Left lung (tissue), 10 donors: Measurements from ENCODE around the gene SMC3. TPM values are rescaled to one million over a fixed set of nuclear protein-coding genes. Genes with fewer than 3 reads are reported as not detected.

ENCODE experiments used
- ATAC-seq: fragments of 200-7000 bp; cut with Tn5 transposase; one replicate; pipeline ENCODE4 v1.9.1; 2020; ENCODE audit warnings: moderate library complexity
- DNase-seq, 4 donors: peaks; one replicate each; pipeline ENCODE4 v3.0.0-alpha.2; 2013 to 2020
- H3K27ac ChIP-seq, 2 donors: fragments of 200-600 bp; sonication (generic) in 1 of 2; one replicate each; pipeline versions ENCODE4 v1.5.0 to v1.8.0; 2020 to 2021
- H3K27me3 ChIP-seq, 2 donors: fragments of 200-600 bp; sonication (generic) in 1 of 2; one replicate each; pipeline versions ENCODE4 v1.5.0 to v1.8.0; 2020 to 2021
- H3K36me3 ChIP-seq, 2 donors: fragments of 200-600 bp; sonication (generic) in 1 of 2; one replicate each; pipeline versions ENCODE4 v1.5.0 to v1.8.0; 2020 to 2021
- H3K4me1 ChIP-seq, 2 donors: fragments of 200-600 bp; one replicate each; pipeline ENCODE4 v1.8.0; 2021
- H3K4me3 ChIP-seq, 2 donors: fragments of 200-600 bp; sonication (generic) in 1 of 2; one replicate each; pipeline versions ENCODE4 v1.5.0 to v1.8.0; 2020 to 2021; ENCODE audit warnings: mild to moderate bottlenecking in 1 of 2
- H3K9me3 ChIP-seq, 2 donors: fragments of 200-600 bp; sonication (generic) in 1 of 2; one replicate each; pipeline versions ENCODE4 v1.5.0 to v1.8.0; 2020 to 2021
- CTCF ChIP-seq, 2 donors: fragments of 200-600 bp; sonication (generic) in 1 of 2; IDR thresholded peaks; one replicate each; pipeline versions ENCODE4 v1.5.0 to v1.8.0; 2021; ENCODE audit warnings: antibody characterized with exemption in 2 of 2
- intact Hi-C, 2 donors: fragments of 100-400 bp; cut with DNase I; formaldehyde crosslinking; loops; one replicate each; pipeline versions ENCODE4 v1.11.2 to v1.14.2; 2022
- polyA plus RNA-seq, 6 donors: library from polyadenylated mRNA; unstranded; fragments of 120-200 nt; gene quantifications; one replicate each; pipeline ENCODE4 v1.2.1, GENCODE V29; 2013; ENCODE audit not compliant: insufficient read length in 6 of 6
- total RNA-seq, 2 donors: library from RNA; stranded (reverse); fragmentation: NEBNext Ultra II Directional; extraction: Animal tissue kit (Norgen Biotek cat#: 25700); gene quantifications; one replicate each; pipeline ENCODE4 v1.2.1, GENCODE V29; 2021
- donor health status: DM: no; HTN: yes; CAD: no.
- donor health status: DM: no; HTN: no; CAD: no.

The SMC3 gene
- total and polyA plus RNA-seq, 8 donors = 26.6 to 94.4 (median 77.6) TPM

GRCh38 chr10:110648692-110649346 is 81.3 kb downstream of the SMC3 start:
- peaks cover 67 to 91% of the 10 kb centered on the region in 2 donors for H3K27me3 ChIP-seq
- TF ChIP-seq CTCF (IDR thresholded peaks at IDR 0.05) = no peak
- intact Hi-C loops = no loop called here

GRCh38 chr10:110649347-110650264 is 82.1 kb downstream of the SMC3 start:
- Histone ChIP-seq H3K9me3 (no peaks in the 10 kb centered on the region), H3K27me3 (peaks cover 65 to 91% of the 10 kb centered on the region in 2 donors), H3K36me3 (no peaks in the 10 kb centered on the region), H3K4me1 (peaks cover 0 to 2% of the 10 kb centered on the region in 2 donors), H3K4me3 (no peak overlapping the region), H3K27ac (no peak overlapping the region)
- no peak for ATAC-seq
- intact Hi-C loops = no loop called here
- no peak for TF ChIP-seq CTCF (IDR thresholded peaks at IDR 0.05)
- no peak for DNase-seq

More at GRCh38 chr10:110648692-110649346, 81.3 kb downstream of the SMC3 start:
- no peak for DNase-seq
- Histone ChIP-seq H3K4me1 (peaks cover 1 to 10% of the 10 kb centered on the region in 2 donors), H3K36me3 (no peaks in the 10 kb centered on the region), H3K9me3 (no peaks in the 10 kb centered on the region), H3K4me3 (no peak overlapping the region), H3K27ac (no peak overlapping the region)
- no peak for ATAC-seq

- Histone ChIP-seq H3K27me3 (peaks cover 60 to 91% of the 10 kb centered on the region in 2 donors), H3K27ac (no peak overlapping the region), H3K9me3 (no peaks in the 10 kb centered on the region), H3K36me3 (no peaks in the 10 kb centered on the region), H3K4me3 (no peak overlapping the region), H3K4me1 (no peaks in the 10 kb centered on the region)
- intact Hi-C loops = no loop called here
- DNase-seq = no peak
- ATAC-seq = no peak
- no peak for TF ChIP-seq CTCF (IDR thresholded peaks at IDR 0.05)
These were observed 82.8 kb downstream of the SMC3 start for GRCh38 chr10:110650265-110650668.

GRCh38 chr10:110651044-110651958 is 83.8 kb downstream of the SMC3 start:
- H3K4me1 ChIP-seq = no peaks in the 10 kb centered on the region
- peaks cover 50 to 90% of the 10 kb centered on the region in 2 donors for H3K27me3 ChIP-seq

More at GRCh38 chr10:110651044-110651958, 83.8 kb downstream of the SMC3 start:
- H3K27ac ChIP-seq = no peak overlapping the region
- no peak for DNase-seq
- intact Hi-C loops = no loop called here
- H3K9me3 ChIP-seq = no peaks in the 10 kb centered on the region
- no peak overlapping the region for H3K4me3 ChIP-seq
- H3K36me3 ChIP-seq = no peaks in the 10 kb centered on the region
- no peak for ATAC-seq
- TF ChIP-seq CTCF (IDR thresholded peaks at IDR 0.05) = no peak
